IMR-90 (cell line): ENCODE results near the gene RBM44. TPM values are rescaled to one million over a fixed set of nuclear protein-coding genes. Genes with fewer than 3 reads are reported as not detected.

Source experiments
- ATAC-seq: fragments of 200-7000 bp; cut with Tn5 transposase; 2 replicates; pipeline ENCODE4 v1.9.1; 2020; ENCODE audit warnings: low read depth, mild to moderate bottlenecking, moderate library complexity
- BruUV-seq: library from RNA; stranded (reverse); fragments of 400-500 nt; replicated peaks from 2 replicates; lab custom pipeline; 2021; lab: Mats Ljungman, UMichigan
- CTCF ChIA-PET: fragments of 300-600 bp; formaldehyde crosslinking; extraction: SDS; loops from one replicate; lab custom pipeline; 2021; ENCODE audit warnings: antibody characterized with exemption; lab: Yijun Ruan, JAX
- POLR2A ChIA-PET: fragments of 300-600 bp; sonication (Branson Sonifier 250); formaldehyde crosslinking; loops from one replicate; lab custom pipeline; 2022; ENCODE audit warnings: antibody characterized with exemption; ENCODE audit not compliant: unreplicated experiment; lab: Charles Lee
- DNase-seq: peaks from one replicate; pipeline ENCODE4 v3.0.0; 2013
- H2AFZ ChIP-seq: replicated peaks from 2 replicates; pipeline ENCODE3; 2013; ENCODE audit warnings: low read length, mild to moderate bottlenecking; ENCODE audit not compliant: poor library complexity
- H2AK5ac ChIP-seq: 2 replicates; pipeline ENCODE4 v1.6.1; 2013; ENCODE audit warnings: low read depth, low read length, inconsistent platforms
- H2AK9ac ChIP-seq: replicated peaks from 2 replicates; pipeline ENCODE3; 2013; ENCODE audit warnings: mild to moderate bottlenecking, low read depth, low read length, moderate library complexity; ENCODE audit not compliant: poor library complexity
- H2BK120ac ChIP-seq: 2 replicates; pipeline ENCODE4 v1.6.1; 2013; ENCODE audit warnings: low read depth, low read length, inconsistent platforms
- H2BK15ac ChIP-seq: 3 replicates; pipeline ENCODE4 v1.6.1; 2013; ENCODE audit warnings: low read depth, low read length, inconsistent platforms
- H2BK20ac ChIP-seq: 2 replicates; pipeline ENCODE4 v1.6.1; 2013; ENCODE audit warnings: low read depth, mild to moderate bottlenecking, inconsistent platforms, low read length, moderate library complexity
- H2BK5ac ChIP-seq: 2 replicates; pipeline ENCODE4 v1.6.1; 2013; ENCODE audit warnings: mild to moderate bottlenecking, low read depth, low read length, inconsistent platforms; ENCODE audit not compliant: poor library complexity, severe bottlenecking
- H3K14ac ChIP-seq: replicated peaks from 2 replicates; pipeline ENCODE4 v1.6.1; 2013; ENCODE audit warnings: low read depth, low read length, inconsistent platforms
- H3K18ac ChIP-seq: 2 replicates; pipeline ENCODE4 v1.6.1; 2013; ENCODE audit warnings: low read depth, low read length, control low read depth
- H3K23ac ChIP-seq: 2 replicates; pipeline ENCODE4 v1.6.1; 2013; ENCODE audit warnings: low read depth, low read length, inconsistent platforms
- H3K27ac ChIP-seq: 2 replicates; pipeline ENCODE4 v1.5.1; 2013; ENCODE audit warnings: mild to moderate bottlenecking, control low read depth, low read length; ENCODE audit not compliant: insufficient read depth
- H3K27me3 ChIP-seq: 2 replicates; pipeline ENCODE4 v1.6.1; 2013; ENCODE audit warnings: low read length; ENCODE audit not compliant: control insufficient read depth, insufficient read depth
- H3K36me3 ChIP-seq: 2 replicates; pipeline ENCODE4 v1.6.1; 2013; ENCODE audit warnings: low read length, mixed read lengths; ENCODE audit not compliant: control insufficient read depth, insufficient read depth
- H3K4ac ChIP-seq: 2 replicates; pipeline ENCODE4 v1.6.1; 2013; ENCODE audit warnings: low read depth, low read length, inconsistent platforms
- H3K4me1 ChIP-seq: 2 replicates; pipeline ENCODE4 v1.6.1; 2013; ENCODE audit warnings: low read length, mixed read lengths; ENCODE audit not compliant: control insufficient read depth, insufficient read depth
- H3K4me2 ChIP-seq: 2 replicates; pipeline ENCODE4 v1.6.1; 2013; ENCODE audit warnings: low read depth, mild to moderate bottlenecking, control low read depth, low read length, moderate library complexity
- H3K4me3 ChIP-seq: 2 replicates; pipeline ENCODE4 v1.5.1; 2013; ENCODE audit warnings: low read depth, mild to moderate bottlenecking, control low read depth, low read length, moderate library complexity; ENCODE audit not compliant: insufficient read depth
- H3K56ac ChIP-seq: 2 replicates; pipeline ENCODE4 v1.6.1; 2013; ENCODE audit warnings: low read length, inconsistent platforms; ENCODE audit not compliant: insufficient read depth; ENCODE audit errors: extremely low read depth
- H3K79me1 ChIP-seq, 2 experiments: 2 replicates each; pipeline ENCODE4 v1.6.1; 2013; ENCODE audit warnings: low read length in 2 of 2, inconsistent platforms in 1 of 2, low read depth in 1 of 2
- H3K9ac ChIP-seq: 2 replicates; pipeline ENCODE4 v1.6.1; 2013; ENCODE audit warnings: low read depth, low read length, control low read depth
- H3K9me1 ChIP-seq: 2 replicates; pipeline ENCODE4 v1.6.1; 2013; ENCODE audit warnings: low read length, inconsistent platforms; ENCODE audit not compliant: insufficient read depth
- H3K9me3 ChIP-seq: 2 replicates; pipeline ENCODE4 v1.6.1; 2013; ENCODE audit warnings: low read length; ENCODE audit not compliant: control insufficient read depth, insufficient read depth
- H4K20me1 ChIP-seq: 2 replicates; pipeline ENCODE4 v1.6.1; 2013; ENCODE audit warnings: low read length, inconsistent platforms; ENCODE audit not compliant: insufficient read depth
- H4K5ac ChIP-seq: 2 replicates; pipeline ENCODE4 v1.6.1; 2013; ENCODE audit warnings: mild to moderate bottlenecking, low read depth, low read length, control low read depth
- H4K8ac ChIP-seq, 2 experiments: 2 replicates each; pipeline ENCODE4 v1.6.1; 2013; ENCODE audit warnings: low read depth in 2 of 2, low read length in 2 of 2, control low read depth in 1 of 2, inconsistent platforms in 1 of 2
- H4K91ac ChIP-seq: 2 replicates; pipeline ENCODE4 v1.6.1; 2013; ENCODE audit warnings: low read depth, low read length, inconsistent platforms; ENCODE audit not compliant: insufficient read depth
- BHLHE40 ChIP-seq: fragments of 150-350 bp; IDR thresholded peaks from 2 replicates; pipeline ENCODE4 v1.6.1; 2016; ENCODE audit warnings: mild to moderate bottlenecking, low read depth, low read length
- CEBPB ChIP-seq: IDR thresholded peaks from 2 replicates; pipeline ENCODE4 v1.6.1; 2012; ENCODE audit warnings: low read depth, low read length, improper control_type of control experiment
- CHD1 ChIP-seq: IDR thresholded peaks from 2 replicates; pipeline ENCODE4 v1.6.1; 2012; ENCODE audit warnings: low read depth, low read length, improper control_type of control experiment
- CTCF ChIP-seq: conservative IDR thresholded peaks from 2 replicates; pipeline ENCODE4 v1.5.1; 2012; ENCODE audit warnings: mild to moderate bottlenecking, low read depth, low read length, improper control_type of control experiment
- ELK1 ChIP-seq: fragments of 150-350 bp; IDR thresholded peaks from 2 replicates; pipeline ENCODE4 v1.6.1; 2016; ENCODE audit warnings: low read depth, mild to moderate bottlenecking, low read length, moderate library complexity, borderline replicate concordance
- FOS ChIP-seq: fragments of 150-350 bp; IDR thresholded peaks from 2 replicates; pipeline ENCODE4 v1.6.1; 2016; ENCODE audit warnings: low read depth, low read length
- MAFK ChIP-seq: IDR thresholded peaks from 2 replicates; pipeline ENCODE4 v1.6.1; 2012; ENCODE audit warnings: low read depth, low read length, improper control_type of control experiment
- MAZ ChIP-seq: IDR thresholded peaks from 2 replicates; pipeline ENCODE4 v1.6.1; 2012; ENCODE audit warnings: low read depth, mild to moderate bottlenecking, low read length, improper control_type of control experiment, moderate library complexity, borderline replicate concordance
- MXI1 ChIP-seq: IDR thresholded peaks from 2 replicates; pipeline ENCODE4 v1.6.1; 2012; ENCODE audit warnings: low read depth, mild to moderate bottlenecking, low read length, moderate library complexity, borderline replicate concordance
- NFE2L2 ChIP-seq: fragments of 150-350 bp; IDR thresholded peaks from 2 replicates; pipeline ENCODE4 v1.6.1; 2016; ENCODE audit warnings: low read depth, mild to moderate bottlenecking, low read length
- POLR2A ChIP-seq: IDR thresholded peaks from 2 replicates; pipeline ENCODE4 v1.6.1; 2012; ENCODE audit warnings: mild to moderate bottlenecking, low read depth, low read length
- RAD21 ChIP-seq: IDR thresholded peaks from 2 replicates; pipeline ENCODE4 v1.6.1; 2012; ENCODE audit warnings: low read length, improper control_type of control experiment
- RCOR1 ChIP-seq: IDR thresholded peaks from 2 replicates; pipeline ENCODE4 v1.6.1; 2012; ENCODE audit warnings: mild to moderate bottlenecking, low read length, improper control_type of control experiment; ENCODE audit not compliant: insufficient replicate concordance
- RFX5 ChIP-seq: IDR thresholded peaks from 2 replicates; pipeline ENCODE4 v1.8.0; 2012; ENCODE audit warnings: low read depth, mild to moderate bottlenecking, low read length, moderate library complexity
- SMC3 ChIP-seq: fragments of 150-350 bp; IDR thresholded peaks from 2 replicates; pipeline ENCODE4 v1.6.1; 2016; ENCODE audit warnings: low read depth, mild to moderate bottlenecking, antibody characterized with exemption, low read length, moderate library complexity
- WGBS, 2 experiments: methylation state at CpG; one replicate each; pipeline versions ENCODE4 v1.1.5 to v1.1.7; 2013; ENCODE audit warnings: missing lambda C conversion rate in 2 of 2; ENCODE audit not compliant: insufficient read length in 1 of 2; ENCODE audit errors: extremely low coverage in 2 of 2; 5-methylcytosine and 5-hydroxymethylcytosine counted together
- dilution Hi-C: fragments of 300-500 bp; cut with HindIII; formaldehyde crosslinking; loops from one replicate; pipeline ENCODE4 v1.14.3; 2018; ENCODE audit warnings: low sequenced_read_pairs; ENCODE audit not compliant: unreplicated experiment
- in situ Hi-C: fragments of 300-500 bp; cut with MboI; formaldehyde crosslinking; loops from 3 replicates; pipeline ENCODE4 v1.14.3; 2019; ENCODE audit warnings: low sequenced_read_pairs, inconsistent platforms, mixed read lengths
- intact Hi-C: fragments of 100-400 bp; cut with micrococcal nuclease; formaldehyde crosslinking; loops from 2 replicates; pipeline ENCODE4 v1.10.0; 2022
- polyA plus RNA-seq, 3 experiments: library from polyadenylated mRNA; depleted of rRNA; stranded (reverse); fragments of >200 nt; gene quantifications; 2 replicates each; pipeline ENCODE4 v1.2.3, GENCODE V29; 2012; ENCODE audit warnings: low replicate concordance in 1 of 3
- total RNA-seq: library from RNA; depleted of rRNA; stranded (reverse); fragments of >200 nt; gene quantifications from 2 replicates; pipeline ENCODE4 v1.2.3, GENCODE V29; 2012
- TF ChIP-seq, protein P1 (sequence below): fragments of 150-350 bp; IDR thresholded peaks from 2 replicates; pipeline ENCODE4 v1.6.1; 2017; ENCODE audit warnings: mild to moderate bottlenecking, antibody characterized with exemption, low read length, low read depth

The RBM44 gene
- total and polyA plus RNA-seq, 2 of the 4 experiments (the other 2 are of a cell fraction), result 0.14 to 0.18 TPM

- Histone ChIP-seq H2BK120ac (no peak overlapping the region), H4K20me1 (no peaks in the 10 kb centered on the region), H3K18ac (no peak overlapping the region), H3K4ac (no peak overlapping the region), H3K9me1 (no peaks in the 10 kb centered on the region), H2AK9ac (no peak overlapping the region), H3K27me3 (no peaks in the 10 kb centered on the region), H3K4me1 (peaks cover 3% of the 10 kb centered on the region), H3K56ac (no peak overlapping the region), H3K36me3 (no peaks in the 10 kb centered on the region), H2AK5ac (no peak overlapping the region), H4K91ac (no peak overlapping the region), H2BK20ac (no peak overlapping the region), H4K5ac (no peak overlapping the region), H3K23ac (no peak overlapping the region), H2BK15ac (no peak overlapping the region), H2BK5ac (no peak overlapping the region), H3K79me1 (no peaks in the 10 kb centered on the region), H3K27ac (no peak overlapping the region), H3K4me2 (no peak overlapping the region), H4K8ac (no peak overlapping the region), H3K14ac (no peak overlapping the region), H3K9me3 (no peaks in the 10 kb centered on the region), H3K9ac (no peak overlapping the region), H2AFZ (no peak overlapping the region), H3K4me3 (no peak overlapping the region)
- DNase-seq, result no peak
- no peak for ATAC-seq
- ChIA-PET POLR2A (interaction anchor here (0.7 kb wide), 1 partner anchor 443 kb away, joined by 5 read pairs; no protein-coding TSS in a partner anchor), CTCF (no interaction called here)
- no TSS peak for BruUV-seq
- dilution Hi-C loops (no loop called here), intact Hi-C loops (no loop called here), in situ Hi-C loops (no loop called here)
- no peak for TF ChIP-seq MAZ
- TF ChIP-seq FOS, result no peak
- TF ChIP-seq, protein P1, sequence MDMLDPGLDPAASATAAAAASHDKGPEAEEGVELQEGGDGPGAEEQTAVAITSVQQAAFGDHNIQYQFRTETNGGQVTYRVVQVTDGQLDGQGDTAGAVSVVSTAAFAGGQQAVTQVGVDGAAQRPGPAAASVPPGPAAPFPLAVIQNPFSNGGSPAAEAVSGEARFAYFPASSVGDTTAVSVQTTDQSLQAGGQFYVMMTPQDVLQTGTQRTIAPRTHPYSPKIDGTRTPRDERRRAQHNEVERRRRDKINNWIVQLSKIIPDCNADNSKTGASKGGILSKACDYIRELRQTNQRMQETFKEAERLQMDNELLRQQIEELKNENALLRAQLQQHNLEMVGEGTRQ, result no peak
- no peak for TF ChIP-seq MXI1
- TF ChIP-seq MAFK, result no peak
- TF ChIP-seq CTCF, result no peak
- no peak for TF ChIP-seq RAD21
- TF ChIP-seq NFE2L2, result no peak
- TF ChIP-seq POLR2A, result no peak
- TF ChIP-seq RFX5, result no peak
- no peak for TF ChIP-seq CEBPB
- TF ChIP-seq BHLHE40, result no peak
- TF ChIP-seq ELK1, result no peak
- no peak for TF ChIP-seq SMC3
- TF ChIP-seq CHD1, result no peak
- no peak for TF ChIP-seq RCOR1
- no CpG with 5 or more reads among the region's 2 CpGs for WGBS, 2 experiments
Observed at GRCh38 chr2:237830522-237830921, 31.9 kb downstream of the RBM44 start.
